Activated B cell treated with CpG ODN at 0.5 μM for 24 hours (primary cell): ENCODE data around the gene ZSCAN25. TPM values are rescaled to one million over a fixed set of nuclear protein-coding genes. Genes with fewer than 3 reads are reported as not detected.

ENCODE experiments used
- ATAC-seq: fragments of 200-7000 bp; cut with Tn5 transposase; one replicate; pipeline ENCODE4 v1.10.0; 2021; ENCODE audit warnings: low read depth, mild to moderate bottlenecking, moderate library complexity
- CTCF ChIA-PET: fragments of 350-600 bp; sonication (Branson Sonifier 250); formaldehyde crosslinking; loops from one replicate; lab custom pipeline; 2021; ENCODE audit warnings: antibody characterized with exemption; lab: Charles Lee
- POLR2A ChIA-PET: fragments of 350-600 bp; sonication (Branson Sonifier 250); formaldehyde crosslinking; loops from one replicate; lab custom pipeline; 2021; ENCODE audit warnings: antibody characterized with exemption; lab: Charles Lee
- DNase-seq: peaks from one replicate; pipeline ENCODE4 v3.0.0; 2022
- H3K27ac Mint-ChIP-seq: one replicate; pipeline ENCODE4 v1.8.0; 2020; ENCODE audit warnings: mixed read lengths
- H3K27me3 Mint-ChIP-seq: one replicate; pipeline ENCODE4 v1.8.0; 2021; ENCODE audit warnings: mixed read lengths
- H3K36me3 Mint-ChIP-seq: one replicate; pipeline ENCODE4 v1.8.0; 2021; ENCODE audit warnings: low read depth, mixed read lengths
- H3K4me1 Mint-ChIP-seq: one replicate; pipeline ENCODE4 v1.8.0; 2021; ENCODE audit warnings: mixed read lengths
- H3K4me3 Mint-ChIP-seq: one replicate; pipeline ENCODE4 v1.8.0; 2020; ENCODE audit warnings: mild to moderate bottlenecking, mixed read lengths
- H3K9me3 Mint-ChIP-seq: one replicate; pipeline ENCODE4 v1.8.0; 2020; ENCODE audit warnings: mixed read lengths
- intact Hi-C: fragments of 100-400 bp; cut with micrococcal nuclease; formaldehyde crosslinking; loops from one replicate; pipeline ENCODE4 v1.15.1; 2024
- total RNA-seq: library from RNA; stranded (reverse); gene quantifications from 2 replicates; pipeline ENCODE4 v1.2.3, GENCODE V29; 2022
- TF ChIP-seq, protein P1 (sequence below): fragments of 200-600 bp; IDR thresholded peaks from one replicate; pipeline ENCODE4 v1.8.0; 2022; ENCODE audit warnings: antibody characterized with exemption, mild to moderate bottlenecking

The ZSCAN25 gene
- total RNA-seq, 1 donor from 2014 or later: 33.4 TPM

- ChIA-PET CTCF (no interaction called here), POLR2A (no interaction called here)
- Mint-ChIP-seq H3K9me3 (no peaks in the 10 kb centered on the region), H3K4me3 (no peak overlapping the region), H3K27ac (no peak overlapping the region), H3K36me3 (peaks cover 24% of the 10 kb centered on the region), H3K27me3 (no peaks in the 10 kb centered on the region), H3K4me1 (no peaks in the 10 kb centered on the region)
- TF ChIP-seq, protein P1, sequence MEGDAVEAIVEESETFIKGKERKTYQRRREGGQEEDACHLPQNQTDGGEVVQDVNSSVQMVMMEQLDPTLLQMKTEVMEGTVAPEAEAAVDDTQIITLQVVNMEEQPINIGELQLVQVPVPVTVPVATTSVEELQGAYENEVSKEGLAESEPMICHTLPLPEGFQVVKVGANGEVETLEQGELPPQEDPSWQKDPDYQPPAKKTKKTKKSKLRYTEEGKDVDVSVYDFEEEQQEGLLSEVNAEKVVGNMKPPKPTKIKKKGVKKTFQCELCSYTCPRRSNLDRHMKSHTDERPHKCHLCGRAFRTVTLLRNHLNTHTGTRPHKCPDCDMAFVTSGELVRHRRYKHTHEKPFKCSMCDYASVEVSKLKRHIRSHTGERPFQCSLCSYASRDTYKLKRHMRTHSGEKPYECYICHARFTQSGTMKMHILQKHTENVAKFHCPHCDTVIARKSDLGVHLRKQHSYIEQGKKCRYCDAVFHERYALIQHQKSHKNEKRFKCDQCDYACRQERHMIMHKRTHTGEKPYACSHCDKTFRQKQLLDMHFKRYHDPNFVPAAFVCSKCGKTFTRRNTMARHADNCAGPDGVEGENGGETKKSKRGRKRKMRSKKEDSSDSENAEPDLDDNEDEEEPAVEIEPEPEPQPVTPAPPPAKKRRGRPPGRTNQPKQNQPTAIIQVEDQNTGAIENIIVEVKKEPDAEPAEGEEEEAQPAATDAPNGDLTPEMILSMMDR: no peak
- intact Hi-C loops: no loop called here
- DNase-seq: no peak
- ATAC-seq: no peak
Measured at GRCh38 chr7:99665312-99666012, 48.7 kb downstream of the ZSCAN25 start.

DNA sequence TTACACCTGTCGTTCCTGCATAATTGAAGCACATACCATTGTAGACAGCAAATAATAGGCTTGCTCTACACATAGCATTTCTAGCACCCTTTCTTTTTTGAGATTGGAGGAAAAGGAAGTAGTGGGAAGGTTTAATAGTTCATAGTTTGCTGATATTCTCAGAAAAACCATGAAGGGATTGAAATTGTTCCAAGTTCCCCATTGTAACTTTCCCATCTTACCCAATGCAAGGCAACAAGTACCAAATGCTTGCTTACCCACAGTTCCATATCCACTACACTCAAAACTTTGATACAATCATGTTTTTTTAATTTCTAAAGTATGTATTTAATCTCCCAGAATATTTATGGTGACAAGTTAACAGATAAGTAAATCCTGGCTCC is 49.3 kb downstream of the ZSCAN25 start:
- ATAC-seq (no peak), DNase-seq (no peak)
- Mint-ChIP-seq H3K27me3 (no peaks in the 10 kb centered on the region), H3K9me3 (no peaks in the 10 kb centered on the region), H3K36me3 (peaks cover 25% of the 10 kb centered on the region), H3K4me3 (no peak overlapping the region), H3K27ac (no peak overlapping the region), H3K4me1 (no peaks in the 10 kb centered on the region)
- TF ChIP-seq, protein P1: no peak
- POLR2A ChIA-PET: no interaction called here
- CTCF ChIA-PET: no interaction called here
- intact Hi-C loops: no loop called here

GRCh38 chr7:99667179-99667578 is 50.4 kb downstream of the ZSCAN25 start:
- TF ChIP-seq, protein P1: no peak
- H3K9me3 Mint-ChIP-seq: no peaks in the 10 kb centered on the region
- ATAC-seq (no peak), DNase-seq (no peak)
- ChIA-PET CTCF (no interaction called here), POLR2A (no interaction called here)
- no peak overlapping the region for H3K4me3 Mint-ChIP-seq
- H3K27me3 Mint-ChIP-seq: no peaks in the 10 kb centered on the region
- H3K36me3 Mint-ChIP-seq: peaks cover 23% of the 10 kb centered on the region
- intact Hi-C loops: no loop called here
- no peak overlapping the region for H3K27ac Mint-ChIP-seq
- H3K4me1 Mint-ChIP-seq: no peaks in the 10 kb centered on the region

- ATAC-seq: no peak
- intact Hi-C loops: no loop called here
- Mint-ChIP-seq H3K4me3 (no peak overlapping the region), H3K27ac (no peak overlapping the region), H3K27me3 (no peaks in the 10 kb centered on the region), H3K4me1 (no peaks in the 10 kb centered on the region), H3K9me3 (no peaks in the 10 kb centered on the region), H3K36me3 (peaks cover 18% of the 10 kb centered on the region)
- no peak for DNase-seq
- TF ChIP-seq, protein P1: no peak
- ChIA-PET POLR2A (no interaction called here), CTCF (no interaction called here)
Measured at GRCh38 chr7:99668541-99668940, 51.8 kb downstream of the ZSCAN25 start.

- H3K4me1 Mint-ChIP-seq: no peaks in the 10 kb centered on the region
- ChIA-PET CTCF (no interaction called here), POLR2A (no interaction called here)
- peaks cover 13% of the 10 kb centered on the region for H3K36me3 Mint-ChIP-seq
- DNase-seq: no peak
- H3K27ac Mint-ChIP-seq: no peak overlapping the region
- no peak overlapping the region for H3K4me3 Mint-ChIP-seq
- TF ChIP-seq, protein P1: no peak
- intact Hi-C loops: no loop called here
- no peaks in the 10 kb centered on the region for H3K27me3 Mint-ChIP-seq
- no peaks in the 10 kb centered on the region for H3K9me3 Mint-ChIP-seq
- no peak for ATAC-seq
Measured at GRCh38 chr7:99669782-99670181, 53.0 kb downstream of the ZSCAN25 start.
